Smooth muscle cell (in vitro differentiated cells): ENCODE data around the gene CCL22. TPM values are rescaled to one million over a fixed set of nuclear protein-coding genes. Genes with fewer than 3 reads are reported as not detected.

Experiments used
- DNase-seq: peaks from one replicate; lab custom pipeline; 2025; ENCODE audit not compliant: unreplicated experiment; lab: John Stamatoyannopoulos, UW
- H2AFZ ChIP-seq: fragments of 200-600 bp; sonication (generic); 2 replicates; pipeline ENCODE4 v1.6.0; 2016; ENCODE audit warnings: antibody characterized with exemption, low read depth, mild to moderate bottlenecking
- H3F3A ChIP-seq: fragments of 200-600 bp; sonication (generic); 2 replicates; pipeline ENCODE4 v1.6.0; 2017; ENCODE audit warnings: antibody characterized with exemption, low read depth
- H3K27ac ChIP-seq: fragments of 200-600 bp; sonication (generic); 2 replicates; pipeline ENCODE4 v1.5.1; 2016; ENCODE audit warnings: low read depth, mild to moderate bottlenecking
- H3K27me3 ChIP-seq: fragments of 200-600 bp; sonication (generic); 2 replicates; pipeline ENCODE4 v1.6.1; 2016; ENCODE audit warnings: low read depth, mild to moderate bottlenecking
- H3K36me3 ChIP-seq: fragments of 200-600 bp; sonication (generic); 2 replicates; pipeline ENCODE4 v1.5.1; 2016; ENCODE audit warnings: low read depth
- H3K4me1 ChIP-seq: fragments of 200-600 bp; sonication (generic); 2 replicates; pipeline ENCODE4 v1.5.1; 2016; ENCODE audit warnings: low read depth
- H3K4me2 ChIP-seq: fragments of 200-600 bp; sonication (generic); 2 replicates; pipeline ENCODE4 v1.6.0; 2016; ENCODE audit warnings: mild to moderate bottlenecking
- H3K4me3 ChIP-seq: fragments of 200-600 bp; sonication (generic); 2 replicates; pipeline ENCODE4 v1.5.1; 2016; ENCODE audit warnings: mild to moderate bottlenecking
- H3K79me2 ChIP-seq: fragments of 200-600 bp; sonication (generic); 2 replicates; pipeline ENCODE4 v1.6.0; 2016; ENCODE audit warnings: low read depth, mild to moderate bottlenecking
- H3K9ac ChIP-seq: fragments of 200-600 bp; sonication (generic); 2 replicates; pipeline ENCODE4 v1.6.0; 2016; ENCODE audit warnings: low read depth
- H3K9me3 ChIP-seq: fragments of 200-600 bp; sonication (generic); replicated peaks from 2 replicates; pipeline ENCODE4 v1.5.1; 2016; ENCODE audit warnings: low read depth
- H4K20me1 ChIP-seq: fragments of 200-600 bp; sonication (generic); 2 replicates; pipeline ENCODE4 v1.6.0; 2016; ENCODE audit warnings: low read depth
- CTCF ChIP-seq: fragments of 200-600 bp; sonication (generic); IDR thresholded peaks from 2 replicates; pipeline ENCODE4 v1.5.1; 2017; ENCODE audit warnings: borderline replicate concordance, mild to moderate bottlenecking, antibody characterized with exemption; ENCODE audit not compliant: insufficient read depth, poor library complexity, severe bottlenecking
- WGBS: methylation state at CpG from one replicate; pipeline ENCODE4 v1.1.7; 2016; ENCODE audit warnings: low lambda C conversion rate; 5-methylcytosine and 5-hydroxymethylcytosine counted together
- polyA plus RNA-seq: library from polyadenylated mRNA; unstranded; fragments of >200 nt; fragmentation: Nextera tagmentation; extraction: Ambion mirVana; gene quantifications from 2 replicates; pipeline ENCODE4 v1.2.1, GENCODE V29; 2016
- total RNA-seq: library from RNA; depleted of rRNA; stranded (reverse); fragments of >200 nt; gene quantifications from 2 replicates; pipeline ENCODE4 v1.2.3, GENCODE V29; 2014

Gene CCL22
- total and polyA plus RNA-seq, 2 experiments from 2014 or later = not detected

DNA sequence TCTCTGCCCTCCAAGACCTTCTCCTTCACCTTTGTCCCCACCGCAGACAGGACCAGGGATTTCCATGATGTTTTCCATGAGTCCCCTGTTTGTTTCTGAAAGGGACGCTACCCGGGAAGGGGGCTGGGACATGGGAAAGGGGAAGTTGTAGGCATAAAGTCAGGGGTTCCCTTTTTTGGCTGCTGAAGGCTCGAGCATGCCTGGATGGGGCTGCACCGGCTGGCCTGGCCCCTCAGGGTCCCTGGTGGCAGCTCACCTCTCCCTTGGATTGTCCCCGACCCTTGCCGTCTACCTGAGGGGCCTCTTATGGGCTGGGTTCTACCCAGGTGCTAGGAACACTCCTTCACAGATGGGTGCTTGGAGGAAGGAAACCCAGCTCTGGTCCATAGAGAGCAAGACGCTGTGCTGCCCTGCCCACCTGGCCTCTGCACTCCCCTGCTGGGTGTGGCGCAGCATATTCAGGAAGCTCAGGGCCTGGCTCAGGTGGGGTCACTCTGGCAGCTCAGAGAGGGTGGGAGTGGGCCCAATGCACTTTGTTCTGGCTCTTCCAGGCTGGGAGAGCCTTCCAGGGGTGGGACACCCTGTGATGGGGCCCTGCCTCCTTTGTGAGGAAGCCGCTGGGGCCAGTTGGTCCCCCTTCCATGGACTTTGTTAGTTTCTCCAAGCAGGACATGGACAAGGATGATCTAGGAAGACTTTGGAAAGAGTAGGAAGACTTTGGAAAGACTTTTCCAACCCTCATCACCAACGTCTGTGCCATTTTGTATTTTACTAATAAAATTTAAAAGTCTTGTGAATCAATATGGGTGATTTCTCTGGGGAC lies 25.9 kb downstream of the CCL22 start:
- H3K79me2 ChIP-seq = no peaks in the 10 kb centered on the region
- H3K9me3 ChIP-seq = no peaks in the 10 kb centered on the region
- H2AFZ ChIP-seq = no peak overlapping the region
- H3K9ac ChIP-seq = no peak overlapping the region
- H3F3A ChIP-seq = no peaks in the 10 kb centered on the region
- no peak for DNase-seq
- H4K20me1 ChIP-seq = no peaks in the 10 kb centered on the region
- H3K4me3 ChIP-seq = no peak overlapping the region
- no peaks in the 10 kb centered on the region for H3K4me1 ChIP-seq
- no peaks in the 10 kb centered on the region for H3K36me3 ChIP-seq
- no peaks in the 10 kb centered on the region for H3K27me3 ChIP-seq
- 91% methylated on average over 11 of the region's 11 CpGs for WGBS
- H3K4me2 ChIP-seq = no peak overlapping the region
- H3K27ac ChIP-seq = no peak overlapping the region
- no peak for TF ChIP-seq CTCF

GRCh38 chr16:57385083-57385482 lies 26.5 kb downstream of the CCL22 start:
- no peaks in the 10 kb centered on the region for H3K36me3 ChIP-seq
- 87% methylated on average over 5 of the region's 5 CpGs for WGBS
- no peak overlapping the region for H3K4me2 ChIP-seq
- H3K27ac ChIP-seq = no peak overlapping the region
- H2AFZ ChIP-seq = no peak overlapping the region
- no peaks in the 10 kb centered on the region for H3K4me1 ChIP-seq
- no peak overlapping the region for H3K4me3 ChIP-seq
- TF ChIP-seq CTCF = no peak
- H3K9me3 ChIP-seq = no peaks in the 10 kb centered on the region
- no peaks in the 10 kb centered on the region for H4K20me1 ChIP-seq
- DNase-seq = no peak
- no peaks in the 10 kb centered on the region for H3K79me2 ChIP-seq
- no peaks in the 10 kb centered on the region for H3K27me3 ChIP-seq
- H3F3A ChIP-seq = no peaks in the 10 kb centered on the region
- no peak overlapping the region for H3K9ac ChIP-seq

DNA sequence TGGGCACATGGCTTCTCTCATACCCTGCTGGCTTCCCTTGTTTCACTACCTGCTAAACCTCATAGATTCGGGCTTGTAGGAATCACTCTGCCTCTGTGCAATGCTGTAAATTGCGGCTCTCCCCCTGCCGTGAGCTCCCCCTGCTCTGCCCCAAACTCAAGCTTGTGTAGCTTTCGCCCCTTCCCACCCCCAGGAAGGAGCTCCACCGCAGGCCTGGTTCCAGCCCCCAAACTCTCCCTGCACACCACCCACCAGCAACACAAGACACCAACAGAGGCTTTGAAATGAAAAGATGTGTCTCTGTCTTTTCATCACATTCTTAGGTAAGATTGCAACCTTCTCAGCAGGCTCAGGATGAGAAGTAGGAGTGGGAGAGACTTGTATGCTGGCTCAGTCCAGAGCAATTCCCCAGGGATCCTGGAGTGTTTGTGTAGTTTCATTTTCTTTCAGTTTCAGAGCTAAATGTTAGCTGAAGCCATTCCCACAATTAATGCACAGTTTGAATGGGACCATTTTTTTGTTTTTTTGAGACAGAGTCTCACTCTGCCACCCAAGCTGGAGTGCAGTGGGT lies 27.9 kb downstream of the CCL22 start:
- Histone ChIP-seq H3K4me2 (no peak overlapping the region), H2AFZ (no peak overlapping the region), H3K79me2 (no peaks in the 10 kb centered on the region), H3K4me3 (no peak overlapping the region), H3K27me3 (no peaks in the 10 kb centered on the region), H3K36me3 (no peaks in the 10 kb centered on the region), H3K4me1 (no peaks in the 10 kb centered on the region), H3K9ac (no peak overlapping the region), H4K20me1 (no peaks in the 10 kb centered on the region), H3K9me3 (no peaks in the 10 kb centered on the region), H3K27ac (no peak overlapping the region), H3F3A (no peaks in the 10 kb centered on the region)
- 79% methylated on average over 5 of the region's 5 CpGs for WGBS
- DNase-seq = no peak
- no peak for TF ChIP-seq CTCF
